Measurements from ENCODE around the gene YIF1B. TPM values are rescaled to one million over a fixed set of nuclear protein-coding genes. Genes with fewer than 3 reads are reported as not detected.

YIF1B gene
- total RNA-seq, 3 donors from 2014 or later = 21.4 to 31.5 (median 23.9) TPM

GRCh38 chr19:38310279-38310670 is 5.5 kb downstream of the YIF1B start:
- intact Hi-C loops (cut with DNase I, micrococcal nuclease) = no loop called here

GRCh38 chr19:38309615-38310278 is 6.0 kb downstream of the YIF1B start:
- no peak for DNase-seq
- no peaks in the 10 kb centered on the region for H3K9me3 ChIP-seq
- H3K36me3 ChIP-seq (ENCODE audit: low read depth) = no peaks in the 10 kb centered on the region
- TF ChIP-seq CTCF (IDR thresholded peaks at IDR 0.05) = no peak
- intact Hi-C loops (cut with DNase I, micrococcal nuclease) = no loop called here
- no peak overlapping the region for H3K4me3 ChIP-seq
- H3K4me1 ChIP-seq (ENCODE audit: low read depth) = peaks cover under 1% of the 10 kb centered on the region
- ATAC-seq = no peak

More at GRCh38 chr19:38310279-38310670, 5.5 kb downstream of the YIF1B start:
- Histone ChIP-seq H3K4me3 (no peak overlapping the region), H3K9me3 (no peaks in the 10 kb centered on the region), H3K4me1 (ENCODE audit: low read depth) (peaks cover 5% of the 10 kb centered on the region), H3K36me3 (ENCODE audit: low read depth) (no peaks in the 10 kb centered on the region)
- no peak for DNase-seq
- TF ChIP-seq CTCF (IDR thresholded peaks at IDR 0.05) = no peak
- no peak for ATAC-seq

GRCh38 chr19:38308926-38309614 is 6.7 kb downstream of the YIF1B start:
- no peak for TF ChIP-seq CTCF (IDR thresholded peaks at IDR 0.05)
- intact Hi-C loops (cut with DNase I, micrococcal nuclease) = no loop called here

GRCh38 chr19:38308006-38308766 is 7.6 kb downstream of the YIF1B start:
- no peaks in the 10 kb centered on the region for H3K36me3 ChIP-seq (ENCODE audit: low read depth)

More at GRCh38 chr19:38308926-38309614, 6.7 kb downstream of the YIF1B start:
- no peaks in the 10 kb centered on the region for H3K36me3 ChIP-seq (ENCODE audit: low read depth)
- no peaks in the 10 kb centered on the region for H3K9me3 ChIP-seq
- DNase-seq (no peak), ATAC-seq (no peak)
- H3K4me1 ChIP-seq (ENCODE audit: low read depth) = no peaks in the 10 kb centered on the region
- H3K4me3 ChIP-seq = no peak overlapping the region

GRCh38 chr19:38307597-38307996 is 8.2 kb downstream of the YIF1B start:
- DNase-seq (no peak), ATAC-seq (no peak)
- Histone ChIP-seq H3K36me3 (ENCODE audit: low read depth) (no peaks in the 10 kb centered on the region), H3K4me1 (ENCODE audit: low read depth) (peaks cover 2% of the 10 kb centered on the region), H3K4me3 (no peak overlapping the region), H3K9me3 (no peaks in the 10 kb centered on the region)
- TF ChIP-seq CTCF (IDR thresholded peaks at IDR 0.05) = no peak
- intact Hi-C loops (cut with DNase I, micrococcal nuclease) = no loop called here

More at GRCh38 chr19:38308006-38308766, 7.6 kb downstream of the YIF1B start:
- intact Hi-C loops (cut with DNase I, micrococcal nuclease) = no loop called here
- Histone ChIP-seq H3K4me1 (ENCODE audit: low read depth) (no peaks in the 10 kb centered on the region), H3K9me3 (no peaks in the 10 kb centered on the region), H3K4me3 (no peak overlapping the region)
- no peak for ATAC-seq
- no peak for DNase-seq
- TF ChIP-seq CTCF (IDR thresholded peaks at IDR 0.05) = no peak

All from mucosa of descending colon (tissue), 3 donors.